ENCODE data around the gene PCDHA2.
"Not testable (repeated sequence)": the region's sequence is repeated elsewhere in the genome, so short reads cannot be mapped to it uniquely, and the experiment has no call there.

The PCDHA2 gene

DNA sequence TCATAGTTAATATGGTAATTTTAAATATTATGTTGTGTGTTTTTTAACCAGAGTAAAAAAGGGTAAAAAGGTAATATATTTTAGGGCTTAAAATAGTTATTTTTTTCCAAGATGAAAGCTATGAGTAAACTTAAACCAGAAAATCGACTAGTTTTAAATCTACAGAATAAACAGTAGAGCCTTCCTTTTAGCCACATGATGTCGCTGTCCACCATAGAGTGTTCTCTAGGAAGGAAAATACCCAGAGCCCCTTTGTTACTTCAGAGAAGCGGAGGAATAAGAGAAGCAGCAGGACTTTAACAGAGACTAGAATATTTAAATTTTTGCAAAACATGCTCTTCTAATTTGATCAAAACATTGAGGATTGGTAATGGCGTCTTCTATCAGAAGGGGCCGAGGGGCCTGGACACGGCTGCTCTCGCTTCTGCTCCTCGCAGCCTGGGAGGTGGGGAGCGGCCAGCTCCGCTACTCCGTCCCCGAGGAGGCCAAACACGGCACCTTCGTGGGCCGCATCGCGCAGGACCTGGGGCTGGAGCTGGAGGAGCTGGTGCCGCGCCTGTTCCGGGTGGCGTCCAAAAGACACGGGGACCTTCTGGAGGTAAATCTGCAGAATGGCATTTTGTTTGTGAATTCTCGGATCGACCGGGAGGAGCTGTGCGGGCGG is at the start of gene PCDHA2:
Gene PCDHA2, plus strand, starts transcription at position 258 of the 664 bp plus-strand sequence.
- no peak for DNase-seq (ENCODE audit: low read depth, low spot score)
- no peak within 1 kb of the TSS for H3K27ac ChIP-seq

DNA sequence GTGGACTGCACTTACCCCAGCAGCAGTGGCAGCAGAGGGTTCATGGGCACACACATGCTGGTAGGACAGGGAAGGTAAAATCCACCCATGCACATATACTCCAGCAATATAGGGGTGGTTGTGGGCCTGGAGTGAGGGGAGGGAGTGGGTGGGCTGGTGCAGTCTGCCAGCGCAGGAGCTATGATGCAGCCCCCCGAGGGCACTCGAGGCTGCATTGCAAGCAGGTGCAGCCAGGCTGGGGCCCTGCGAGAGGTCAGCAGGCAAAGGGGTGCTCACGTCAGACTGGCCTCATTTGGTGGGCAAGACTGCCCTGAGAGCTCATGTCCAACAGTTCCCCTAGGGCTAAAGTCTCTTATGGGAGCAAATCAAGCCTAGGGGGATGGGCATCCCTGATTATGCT is 41.1 kb upstream of the PCDHA2 start:
- no peak for DNase-seq (ENCODE audit: low read depth, low spot score)
- H3K27ac ChIP-seq = no peak overlapping the region

DNA sequence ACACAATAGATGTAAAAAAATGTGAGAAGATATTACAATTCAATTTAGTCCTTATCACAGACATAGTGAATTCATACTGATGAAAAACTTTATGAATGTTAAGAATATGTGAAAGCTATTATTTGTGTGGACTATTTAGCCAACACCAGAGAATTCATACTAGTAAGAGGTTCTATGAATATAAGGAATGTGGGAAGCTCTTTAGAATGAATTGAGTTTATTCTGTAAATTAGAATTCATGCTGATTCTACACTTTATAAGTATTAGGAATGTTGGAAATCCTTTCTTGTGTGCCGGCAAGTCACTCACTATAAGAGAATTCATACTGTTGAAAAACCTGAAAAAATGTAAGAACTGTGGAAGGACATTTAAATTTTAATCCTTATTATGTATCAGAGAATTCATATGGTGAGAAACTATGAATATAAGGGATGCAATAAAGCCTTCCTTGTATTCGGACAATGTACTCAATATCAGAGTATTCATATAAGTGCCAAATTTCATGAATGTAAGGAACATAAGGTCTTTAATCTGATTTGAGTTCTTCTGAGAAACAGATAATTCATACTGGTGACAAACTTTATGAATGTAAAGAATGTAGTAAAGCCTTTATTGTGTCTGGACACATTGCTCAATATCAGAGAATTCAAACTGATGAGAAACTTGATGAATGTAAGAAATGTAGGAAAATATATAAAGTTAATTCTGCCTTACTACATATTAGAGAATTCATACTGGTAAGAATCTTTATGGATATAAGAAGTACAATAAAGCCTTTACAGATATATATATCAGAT is 30.3 kb upstream of the PCDHA2 start:
- H3K27ac ChIP-seq = no peak overlapping the region
- DNase-seq (ENCODE audit: low read depth, low spot score) = no peak

DNA sequence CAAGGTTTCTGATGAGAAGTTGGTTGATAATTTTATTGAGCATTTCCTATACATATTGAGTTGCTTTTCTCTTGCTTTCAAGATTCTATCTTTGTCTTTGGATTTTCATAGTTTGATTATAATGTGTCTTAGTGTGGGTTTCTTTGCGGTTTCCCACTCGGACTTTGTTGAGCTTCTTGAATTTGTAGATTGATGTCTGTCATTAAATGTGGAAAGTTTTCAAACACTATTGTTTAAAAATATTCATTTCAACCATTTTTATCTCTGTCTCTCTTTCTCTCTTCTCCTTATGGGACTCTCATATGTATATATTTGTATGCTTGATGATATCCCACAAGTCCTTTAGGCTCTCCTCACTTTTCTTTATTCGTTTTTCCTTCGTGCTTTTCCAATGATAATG is 27.2 kb upstream of the PCDHA2 start:
- no peak for DNase-seq (ENCODE audit: low read depth, low spot score)
- H3K27ac ChIP-seq = no peak overlapping the region

DNA sequence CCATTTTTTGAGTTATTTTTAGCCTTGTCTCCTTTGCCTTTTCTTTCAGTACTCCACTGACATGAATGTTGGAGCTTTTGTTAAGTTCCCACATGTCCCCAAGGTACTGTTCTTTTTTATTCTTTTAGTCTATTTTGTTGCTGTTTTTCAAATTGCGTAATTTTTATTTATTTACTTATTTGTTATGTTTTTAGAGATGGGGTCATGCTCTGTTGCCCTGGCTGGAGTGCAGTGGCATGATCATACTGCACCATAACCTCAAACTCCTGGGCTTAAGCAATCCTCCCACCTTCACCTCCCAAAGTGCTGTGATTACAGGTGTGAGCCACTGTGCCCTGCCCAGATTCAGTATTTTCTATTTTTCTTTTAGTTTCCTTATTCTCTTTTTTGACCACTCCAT is 14.1 kb upstream of the PCDHA2 start:
- no peak overlapping the region for H3K27ac ChIP-seq
- no peak for DNase-seq (ENCODE audit: low read depth, low spot score)

DNA sequence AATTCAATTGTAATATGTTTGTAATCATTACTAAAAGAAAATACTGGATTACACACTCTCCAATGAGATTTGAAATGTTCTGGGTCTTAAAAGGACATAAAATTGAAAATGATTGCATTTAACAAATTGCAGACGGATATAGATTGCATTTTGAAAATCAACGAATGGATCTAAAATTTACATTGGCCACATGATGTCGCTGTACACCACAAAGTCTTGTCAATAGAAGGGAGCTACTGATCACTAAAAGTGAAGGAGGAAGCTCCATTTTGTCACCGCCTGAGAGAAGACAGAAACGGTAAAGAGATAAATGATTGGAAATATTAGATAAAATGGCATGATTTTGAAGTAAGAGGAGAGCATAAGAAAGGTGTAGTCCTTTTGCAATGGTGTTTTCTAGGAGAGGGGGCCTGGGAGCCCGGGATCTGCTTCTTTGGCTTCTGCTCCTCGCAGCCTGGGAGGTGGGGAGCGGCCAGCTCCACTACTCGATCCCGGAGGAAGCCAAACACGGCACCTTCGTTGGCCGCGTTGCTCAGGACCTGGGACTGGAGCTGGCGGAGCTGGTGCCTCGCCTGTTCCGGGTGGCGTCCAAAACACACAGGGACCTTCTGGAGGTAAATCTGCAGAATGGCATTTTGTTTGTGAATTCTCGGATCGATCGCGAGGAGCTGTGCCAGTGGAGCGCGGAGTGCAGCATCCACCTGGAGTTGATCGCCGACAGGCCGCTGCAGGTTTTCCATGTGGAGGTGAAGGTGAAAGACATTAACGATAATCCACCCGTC is 8.6 kb upstream of the PCDHA2 start, which contains the start of gene PCDHA1:
Gene PCDHA1, plus strand, starts transcription at position 236 of the 782 bp plus-strand sequence.
- DNase-seq (ENCODE audit: low read depth, low spot score) = no peak

DNA sequence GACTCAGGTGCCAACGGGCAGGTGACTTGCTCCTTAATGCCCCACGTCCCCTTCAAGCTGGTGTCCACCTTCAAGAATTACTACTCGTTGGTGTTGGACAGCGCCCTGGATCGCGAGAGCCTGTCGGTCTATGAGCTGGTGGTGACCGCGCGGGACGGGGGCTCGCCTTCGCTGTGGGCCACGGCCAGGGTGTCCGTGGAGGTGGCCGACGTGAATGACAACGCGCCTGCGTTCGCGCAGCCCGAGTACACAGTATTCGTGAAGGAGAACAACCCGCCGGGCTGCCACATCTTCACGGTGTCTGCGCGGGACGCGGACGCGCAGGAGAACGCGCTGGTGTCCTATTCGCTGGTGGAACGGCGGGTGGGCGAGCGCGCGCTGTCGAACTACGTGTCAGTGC is 7.2 kb upstream of the PCDHA2 start:
- not testable (repeated sequence) for H3K27ac ChIP-seq; DNase-seq (ENCODE audit: low read depth, low spot score)

More for the DNA sequence above, 8.6 kb upstream of the PCDHA2 start, which contains the start of gene PCDHA1:
- H3K27ac ChIP-seq = no peak within 1 kb of the TSS

DNA sequence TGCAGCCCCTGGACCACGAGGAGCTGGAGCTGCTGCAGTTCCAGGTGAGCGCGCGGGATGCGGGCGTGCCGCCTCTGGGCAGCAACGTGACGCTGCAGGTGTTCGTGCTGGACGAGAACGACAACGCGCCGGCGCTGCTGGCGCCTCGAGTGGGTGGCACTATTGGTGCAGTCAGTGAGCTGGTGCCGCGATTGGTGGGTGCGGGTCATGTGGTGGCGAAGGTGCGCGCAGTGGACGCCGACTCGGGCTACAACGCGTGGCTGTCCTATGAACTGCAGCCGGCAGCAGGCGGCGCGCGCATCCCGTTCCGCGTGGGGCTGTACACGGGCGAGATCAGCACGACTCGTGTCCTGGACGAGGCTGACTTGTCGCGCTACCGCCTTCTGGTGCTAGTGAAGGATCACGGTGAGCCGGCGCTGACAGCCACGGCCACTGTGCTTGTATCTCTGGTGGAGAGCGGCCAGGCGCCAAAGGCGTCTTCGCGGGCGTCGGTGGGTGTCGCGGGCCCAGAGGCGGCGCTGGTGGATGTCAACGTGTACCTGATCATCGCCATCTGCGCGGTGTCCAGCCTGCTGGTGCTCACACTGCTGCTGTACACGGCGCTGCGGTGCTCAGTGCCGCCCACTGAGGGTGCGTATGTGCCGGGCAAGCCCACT is 6.7 kb upstream of the PCDHA2 start:
- H3K27ac ChIP-seq; DNase-seq (ENCODE audit: low read depth, low spot score): not testable (repeated sequence)

DNA sequence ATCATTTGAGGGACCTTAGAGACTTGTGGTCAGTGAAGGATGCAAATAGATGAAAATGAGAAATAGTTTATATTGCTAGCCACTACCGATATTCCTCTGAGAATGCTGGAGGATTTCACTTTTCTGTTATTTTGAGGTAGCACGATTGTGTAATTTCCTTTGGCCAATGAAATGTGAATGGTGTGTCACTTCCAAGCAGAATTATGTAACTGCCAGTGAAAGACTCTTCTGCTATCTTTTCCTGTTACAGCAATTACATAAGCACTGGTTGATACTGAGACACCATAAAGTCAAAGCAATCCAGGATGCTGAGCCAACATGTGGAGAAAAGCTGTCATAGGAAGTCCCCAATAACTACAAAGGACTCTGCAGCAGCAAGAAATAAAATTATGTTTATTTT is 3.6 kb upstream of the PCDHA2 start:
- DNase-seq (ENCODE audit: low read depth, low spot score) = no peak
- no peak overlapping the region for H3K27ac ChIP-seq

DNA sequence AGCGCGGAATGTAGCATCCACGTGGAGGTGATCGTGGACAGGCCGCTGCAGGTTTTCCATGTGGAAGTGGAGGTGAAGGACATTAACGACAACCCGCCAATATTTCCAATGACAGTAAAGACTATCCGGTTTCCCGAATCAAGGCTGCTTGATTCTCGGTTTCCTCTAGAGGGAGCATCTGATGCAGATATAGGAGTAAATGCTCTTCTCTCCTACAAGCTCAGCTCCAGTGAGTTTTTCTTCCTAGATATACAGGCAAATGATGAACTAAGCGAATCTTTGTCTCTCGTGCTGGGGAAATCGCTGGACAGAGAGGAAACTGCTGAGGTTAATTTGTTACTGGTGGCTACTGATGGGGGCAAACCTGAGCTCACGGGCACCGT is 598 bp downstream of the PCDHA2 start:
- H3K27ac ChIP-seq = no peak overlapping the region
- DNase-seq (ENCODE audit: low read depth, low spot score) = no peak

DNA sequence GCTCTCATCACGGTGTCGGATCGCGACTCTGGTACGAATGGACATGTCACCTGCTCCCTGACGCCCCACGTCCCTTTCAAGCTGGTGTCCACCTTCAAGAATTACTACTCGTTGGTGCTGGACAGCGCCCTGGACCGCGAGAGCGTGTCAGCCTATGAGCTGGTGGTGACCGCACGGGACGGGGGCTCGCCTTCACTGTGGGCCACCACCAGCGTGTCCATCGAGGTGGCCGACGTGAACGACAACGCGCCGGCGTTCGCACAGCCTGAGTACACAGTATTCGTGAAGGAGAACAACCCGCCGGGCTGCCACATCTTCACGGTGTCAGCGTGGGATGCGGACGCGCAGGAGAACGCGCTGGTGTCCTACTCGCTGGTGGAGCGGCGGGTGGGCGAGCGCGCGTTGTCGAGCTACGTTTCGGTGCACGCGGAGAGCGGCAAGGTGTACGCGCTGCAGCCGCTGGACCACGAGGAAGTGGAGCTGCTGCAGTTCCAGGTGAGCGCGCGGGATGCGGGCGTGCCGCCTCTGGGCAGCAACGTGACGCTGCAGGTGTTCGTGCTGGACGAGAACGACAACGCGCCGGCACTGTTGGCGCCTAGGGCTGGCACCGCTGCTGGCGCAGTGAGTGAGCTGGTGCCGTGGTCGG is 1.5 kb downstream of the PCDHA2 start:
- DNase-seq (ENCODE audit: low read depth, low spot score); H3K27ac ChIP-seq: not testable (repeated sequence)

DNA sequence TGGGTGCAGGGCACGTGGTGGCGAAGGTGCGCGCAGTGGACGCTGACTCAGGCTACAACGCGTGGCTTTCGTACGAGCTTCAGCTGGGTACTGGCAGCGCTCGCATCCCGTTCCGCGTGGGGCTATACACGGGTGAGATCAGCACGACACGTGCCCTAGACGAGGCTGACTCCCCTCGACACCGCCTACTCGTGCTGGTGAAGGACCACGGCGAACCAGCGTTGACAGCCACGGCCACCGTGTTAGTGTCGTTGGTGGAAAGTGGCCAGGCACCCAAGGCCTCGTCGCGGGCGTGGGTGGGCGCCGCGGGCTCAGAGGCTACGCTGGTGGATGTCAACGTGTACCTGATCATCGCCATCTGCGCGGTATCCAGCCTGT is 2.1 kb downstream of the PCDHA2 start:
- DNase-seq (ENCODE audit: low read depth, low spot score) = no peak

DNA sequence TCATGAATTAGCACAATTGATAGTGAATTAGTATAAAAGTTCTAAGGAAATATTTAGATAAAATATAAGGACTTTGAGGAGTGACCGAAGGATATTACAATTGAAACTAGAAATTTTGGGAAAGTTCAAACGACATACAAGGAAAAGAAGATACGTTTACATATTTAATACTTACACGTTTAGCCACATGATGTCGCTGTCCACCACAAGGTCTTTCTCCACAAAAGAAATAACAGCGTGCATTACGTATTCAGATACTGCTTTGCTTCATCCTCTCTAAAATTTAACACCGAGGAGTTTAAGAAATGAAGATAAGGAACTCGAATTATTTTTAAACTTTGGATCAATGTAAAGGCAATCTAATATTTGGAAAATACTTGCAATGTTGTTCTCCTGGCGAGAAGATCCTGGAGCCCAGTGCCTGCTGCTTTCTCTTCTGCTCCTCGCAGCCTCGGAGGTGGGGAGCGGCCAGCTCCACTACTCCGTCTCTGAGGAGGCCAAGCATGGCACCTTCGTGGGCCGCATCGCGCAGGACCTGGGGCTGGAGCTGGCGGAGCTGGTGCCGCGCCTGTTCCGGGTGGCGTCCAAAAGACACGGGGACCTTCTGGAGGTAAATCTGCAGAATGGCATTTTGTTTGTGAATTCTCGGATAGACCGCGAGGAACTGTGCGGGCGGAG is 6.3 kb downstream of the PCDHA2 start, which contains the start of gene PCDHA3:
Gene PCDHA3, plus strand, starts transcription at position 242 of the 678 bp plus-strand sequence.
- no peak for DNase-seq (ENCODE audit: low read depth, low spot score)
- no peak within 1 kb of the TSS for H3K27ac ChIP-seq

More for the DNA sequence above, 2.1 kb downstream of the PCDHA2 start:
- no peak overlapping the region for H3K27ac ChIP-seq

DNA sequence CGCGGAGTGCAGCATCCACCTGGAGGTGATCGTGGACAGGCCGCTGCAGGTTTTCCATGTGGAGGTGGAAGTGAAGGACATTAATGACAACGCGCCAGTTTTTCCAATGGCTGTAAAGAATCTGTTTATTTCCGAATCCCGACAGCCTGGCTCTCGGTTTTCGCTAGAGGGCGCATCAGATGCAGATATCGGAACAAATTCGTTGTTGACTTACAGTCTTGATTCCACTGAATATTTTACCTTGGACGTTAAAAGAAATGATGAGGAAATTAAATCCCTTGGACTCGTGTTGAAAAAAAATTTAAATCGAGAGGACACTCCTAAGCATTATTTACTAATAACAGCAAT is 6.8 kb downstream of the PCDHA2 start:
- no peak overlapping the region for H3K27ac ChIP-seq
- DNase-seq (ENCODE audit: low read depth, low spot score) = no peak

DNA sequence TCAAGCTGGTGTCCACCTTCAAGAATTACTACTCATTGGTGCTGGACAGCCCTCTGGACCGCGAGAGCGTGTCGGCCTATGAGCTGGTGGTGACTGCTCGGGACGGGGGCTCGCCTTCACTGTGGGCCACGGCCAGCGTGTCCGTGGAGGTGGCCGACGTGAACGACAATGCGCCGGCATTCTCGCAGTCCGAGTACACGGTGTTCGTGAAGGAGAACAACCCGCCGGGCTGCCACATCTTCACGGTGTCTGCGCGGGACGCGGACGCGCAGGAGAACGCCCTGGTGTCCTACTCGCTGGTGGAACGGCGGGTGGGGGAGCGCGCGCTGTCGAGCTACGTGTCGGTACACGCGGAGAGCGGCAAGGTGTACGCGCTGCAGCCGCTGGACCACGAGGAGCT is 7.7 kb downstream of the PCDHA2 start:
- H3K27ac ChIP-seq; DNase-seq (ENCODE audit: low read depth, low spot score): not testable (repeated sequence)

DNA sequence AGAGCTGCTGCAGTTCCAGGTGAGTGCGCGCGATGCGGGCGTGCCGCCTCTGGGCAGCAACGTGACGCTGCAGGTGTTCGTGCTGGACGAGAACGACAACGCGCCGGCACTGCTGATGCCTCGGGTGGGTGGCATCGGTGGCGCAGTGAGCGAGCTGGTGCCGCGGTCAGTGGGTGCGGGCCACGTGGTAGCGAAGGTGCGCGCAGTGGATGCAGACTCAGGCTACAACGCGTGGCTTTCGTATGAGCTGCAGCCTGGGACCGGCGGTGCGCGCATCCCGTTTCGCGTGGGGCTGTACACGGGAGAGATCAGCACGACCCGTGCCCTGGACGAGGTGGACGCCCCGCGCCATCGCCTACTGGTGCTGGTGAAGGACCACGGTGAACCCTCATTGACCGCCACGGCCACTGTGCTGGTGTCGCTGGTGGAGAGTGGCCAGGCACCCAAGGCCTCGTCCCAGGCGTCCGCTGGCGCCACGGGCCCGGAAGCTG is 8.2 kb downstream of the PCDHA2 start:
- H3K27ac ChIP-seq = no peak overlapping the region
- DNase-seq (ENCODE audit: low read depth, low spot score) = no peak

DNA sequence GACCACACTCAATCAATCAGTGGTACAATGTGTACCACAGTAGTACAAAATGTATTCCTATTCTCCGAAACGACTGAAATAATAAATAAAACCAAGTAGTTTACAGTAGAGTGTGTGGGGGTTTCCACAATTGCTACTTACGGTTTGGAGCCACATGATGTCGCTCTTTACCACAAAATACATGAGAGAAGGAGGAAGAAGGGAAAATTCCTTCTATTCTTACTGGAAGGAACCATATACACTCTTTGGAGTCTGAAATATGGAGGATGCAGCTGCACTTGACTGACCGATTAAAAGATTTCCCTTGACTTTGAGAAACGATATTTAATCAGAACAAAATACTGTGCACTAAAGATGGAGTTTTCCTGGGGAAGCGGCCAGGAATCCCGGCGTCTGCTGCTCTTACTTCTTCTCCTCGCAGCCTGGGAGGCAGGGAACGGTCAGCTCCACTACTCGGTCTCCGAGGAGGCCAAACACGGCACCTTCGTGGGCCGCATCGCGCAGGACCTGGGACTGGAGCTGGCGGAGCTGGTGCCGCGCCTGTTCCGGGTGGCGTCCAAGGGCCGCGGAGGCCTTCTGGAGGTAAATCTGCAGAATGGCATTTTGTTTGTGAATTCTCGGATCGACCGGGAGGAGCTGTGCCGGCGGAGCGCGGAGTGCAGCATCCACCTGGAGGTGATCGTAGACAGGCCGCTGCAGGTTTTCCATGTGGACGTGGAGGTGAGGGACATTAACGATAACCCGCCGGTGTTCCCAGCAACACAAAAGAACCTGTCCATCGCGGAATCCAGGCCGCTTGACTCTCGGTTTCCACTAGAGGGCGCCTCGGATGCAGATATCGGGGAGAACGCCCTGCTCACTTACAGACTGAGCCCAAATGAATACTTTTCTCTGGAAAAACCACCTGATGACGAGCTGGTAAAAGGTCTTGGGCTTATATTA is 12.5 kb downstream of the PCDHA2 start, which contains the start of gene PCDHA4:
Gene PCDHA4, plus strand, starts transcription at position 235 of the 942 bp plus-strand sequence.
- DNase-seq (ENCODE audit: low read depth, low spot score) = no peak
- no peak within 1 kb of the TSS for H3K27ac ChIP-seq

Measured in epithelial cell of prostate (primary cell).